H1 (cell line): ENCODE results near the gene RERE. TPM values are rescaled to one million over a fixed set of nuclear protein-coding genes. Genes with fewer than 3 reads are reported as not detected.

Experiments used
- CTCF ChIA-PET: fragments of 300-600 bp; sonication (Branson Sonifier 250); formaldehyde crosslinking; loops from one replicate; lab custom pipeline; 2021; ENCODE audit not compliant: partially characterized antibody; lab: Charles Lee
- POLR2A ChIA-PET: fragments of 300-600 bp; sonication (Branson Sonifier 250); formaldehyde crosslinking; loops from one replicate; lab custom pipeline; 2021; ENCODE audit warnings: inconsistent platforms; ENCODE audit not compliant: partially characterized antibody; lab: Charles Lee
- DNase-seq, 2 experiments: peaks; one replicate each; pipeline versions ENCODE4 v3.0.0 to v3.0.0-alpha.2; 2010 to 2022; ENCODE audit warnings: low spot score in 2 of 2, low read depth in 1 of 2, mixed read lengths in 1 of 2
- FAIRE-seq: peaks from 2 replicates; lab custom pipeline; 2011; peaks lifted over from hg19 to GRCh38; lab: Jason Lieb, UNC
- H2AFZ ChIP-seq: 2 replicates; pipeline ENCODE4 v1.8.1; 2012; ENCODE audit warnings: low read length, inconsistent platforms
- H2AK5ac ChIP-seq: 2 replicates; pipeline ENCODE4 v1.6.1; 2013; ENCODE audit warnings: low read depth, low read length
- H2BK120ac ChIP-seq: replicated peaks from 2 replicates; pipeline ENCODE3; 2013; ENCODE audit warnings: low read depth, low read length, inconsistent platforms
- H2BK12ac ChIP-seq: 2 replicates; pipeline ENCODE4 v1.6.1; 2013; ENCODE audit warnings: low read depth, low read length
- H2BK15ac ChIP-seq: 2 replicates; pipeline ENCODE4 v1.6.1; 2013; ENCODE audit warnings: low read length
- H2BK20ac ChIP-seq: 2 replicates; pipeline ENCODE4 v1.6.1; 2013; ENCODE audit warnings: low read length
- H2BK5ac ChIP-seq: 2 replicates; pipeline ENCODE4 v1.6.1; 2013; ENCODE audit warnings: low read depth, low read length
- H3K14ac ChIP-seq: 2 replicates; pipeline ENCODE4 v1.6.1; 2013; ENCODE audit warnings: inconsistent platforms; ENCODE audit not compliant: insufficient read length
- H3K18ac ChIP-seq: 2 replicates; pipeline ENCODE4 v1.6.1; 2013; ENCODE audit warnings: low read length; ENCODE audit errors: extremely low read depth
- H3K23ac ChIP-seq: 2 replicates; pipeline ENCODE4 v1.6.1; 2013; ENCODE audit warnings: inconsistent platforms; ENCODE audit not compliant: insufficient read length
- H3K23me2 ChIP-seq: 2 replicates; pipeline ENCODE4 v1.6.1; 2013; ENCODE audit warnings: low read depth, low read length
- H3K27ac ChIP-seq: 2 replicates; pipeline ENCODE4 v1.6.1; 2011; ENCODE audit warnings: low read depth, low read length, inconsistent platforms
- H3K27me3 ChIP-seq, 4 experiments: replicated peaks in 1 of 4; 1 replicate in 1 of 4; 2 replicates in 3 of 4; pipeline versions ENCODE4 v1.6.1 to v1.8.1; 2011 to 2013; ENCODE audit warnings: low read length in 3 of 4, mild to moderate bottlenecking in 3 of 4, inconsistent platforms in 2 of 4, mixed read lengths in 2 of 4, moderate library complexity in 1 of 4; ENCODE audit not compliant: control insufficient read depth in 3 of 4, insufficient read depth in 3 of 4; ENCODE audit errors: extremely low read depth in 1 of 4
- H3K36me3 ChIP-seq, 4 experiments: 2 replicates each; pipeline versions ENCODE4 v1.6.1 to v1.8.1; 2011 to 2013; ENCODE audit warnings: mild to moderate bottlenecking in 4 of 4, low read length in 3 of 4, moderate library complexity in 2 of 4, control low read depth in 1 of 4, inconsistent platforms in 1 of 4; ENCODE audit not compliant: insufficient read depth in 4 of 4, control insufficient read depth in 2 of 4
- H3K4ac ChIP-seq: replicated peaks from 2 replicates; pipeline ENCODE3; 2013; ENCODE audit warnings: low read length, low read depth, mixed read lengths, inconsistent platforms; ENCODE audit not compliant: insufficient read length
- H3K4me1 ChIP-seq, 4 experiments: replicated peaks in 1 of 4; 1 replicate in 1 of 4; 2 replicates in 3 of 4; pipeline versions ENCODE4 v1.6.1 to v1.8.1; 2011 to 2013; ENCODE audit warnings: low read length in 3 of 4, inconsistent platforms in 2 of 4, mixed read lengths in 1 of 4; ENCODE audit not compliant: insufficient read depth in 4 of 4, control insufficient read depth in 3 of 4
- H3K4me2 ChIP-seq, 2 experiments: 2 replicates each; pipeline versions ENCODE4 v1.6.1 to v1.8.1; 2011 to 2013; ENCODE audit warnings: low read depth in 2 of 2, low read length in 2 of 2, control low read depth in 1 of 2, inconsistent platforms in 1 of 2, mild to moderate bottlenecking in 1 of 2; ENCODE audit not compliant: insufficient read depth in 1 of 2
- H3K4me3 ChIP-seq, 4 experiments: fragments of 200-600, 300-600 bp in 1 of 4; sonication (generic), shearing (Covaris generic), sonication (Bioruptor Twin) in 1 of 4; 2 replicates each; pipeline versions ENCODE4 v1.5.1 to v1.8.1; 2011 to 2016; ENCODE audit warnings: low read length in 4 of 4, low read depth in 3 of 4, control low read depth in 2 of 4, inconsistent platforms in 2 of 4, mild to moderate bottlenecking in 2 of 4, mixed read lengths in 1 of 4, moderate library complexity in 1 of 4; ENCODE audit not compliant: insufficient read depth in 2 of 4; ENCODE audit errors: extremely low read depth in 1 of 4
- H3K56ac ChIP-seq: replicated peaks from 2 replicates; pipeline ENCODE3; 2013; ENCODE audit warnings: low read depth, mild to moderate bottlenecking, mixed read lengths, low read length, inconsistent platforms; ENCODE audit not compliant: insufficient read length
- H3K79me1 ChIP-seq: 2 replicates; pipeline ENCODE4 v1.6.1; 2013; ENCODE audit warnings: low read depth, low read length, control low read depth
- H3K79me2 ChIP-seq, 2 experiments: 2 replicates each; pipeline versions ENCODE4 v1.6.1 to v1.8.1; 2012 to 2013; ENCODE audit warnings: low read length in 2 of 2, mild to moderate bottlenecking in 2 of 2, inconsistent platforms in 1 of 2; ENCODE audit not compliant: insufficient read depth in 2 of 2, control insufficient read depth in 1 of 2
- H3K9ac ChIP-seq, 4 experiments: replicated peaks in 1 of 4; 1 replicate in 1 of 4; 2 replicates in 3 of 4; pipeline versions ENCODE4 v1.6.1 to v1.8.1; 2011 to 2013; ENCODE audit warnings: low read depth in 3 of 4, low read length in 3 of 4, control low read depth in 2 of 4, mild to moderate bottlenecking in 2 of 4, moderate library complexity in 2 of 4, inconsistent platforms in 1 of 4; ENCODE audit errors: extremely low read depth in 1 of 4
- H3K9me3 ChIP-seq, 2 experiments: 2 replicates each; pipeline versions ENCODE4 v1.6.1 to v1.8.1; 2012 to 2013; ENCODE audit warnings: mild to moderate bottlenecking in 2 of 2, moderate library complexity in 2 of 2, control low read depth in 1 of 2, inconsistent platforms in 1 of 2, low read depth in 1 of 2, low read length in 1 of 2, mixed read lengths in 1 of 2; ENCODE audit not compliant: insufficient read depth in 2 of 2
- H4K20me1 ChIP-seq, 2 experiments: replicated peaks in 1 of 2; 2 replicates each; pipeline versions ENCODE3 to v1.8.1; 2011 to 2013; ENCODE audit warnings: inconsistent platforms in 2 of 2, low read length in 2 of 2, mild to moderate bottlenecking in 1 of 2; ENCODE audit not compliant: insufficient read depth in 2 of 2, control insufficient read depth in 1 of 2
- H4K5ac ChIP-seq: 2 replicates; pipeline ENCODE4 v1.6.1; 2013; ENCODE audit warnings: low read length, low read depth, mixed read lengths, inconsistent platforms; ENCODE audit not compliant: insufficient read length
- H4K8ac ChIP-seq: 2 replicates; pipeline ENCODE4 v1.8.0; 2013; ENCODE audit warnings: mild to moderate bottlenecking, moderate library complexity, low read length, inconsistent platforms; ENCODE audit not compliant: insufficient read depth; ENCODE audit errors: extremely low read depth
- H4K91ac ChIP-seq: replicated peaks from 2 replicates; pipeline ENCODE3; 2013; ENCODE audit warnings: low read length, mixed read lengths, inconsistent platforms; ENCODE audit not compliant: insufficient read length
- EP300 ChIP-seq, 2 experiments: IDR thresholded peaks; 1 replicate in 1 of 2; 2 replicates in 1 of 2; pipeline ENCODE4 v1.6.1; 2011 to 2012; ENCODE audit warnings: low read depth in 2 of 2, low read length in 2 of 2, mild to moderate bottlenecking in 2 of 2, borderline replicate concordance in 1 of 2, inconsistent platforms in 1 of 2, moderate library complexity in 1 of 2
- HDAC2 ChIP-seq, 2 experiments: fragments of 300-600 bp in 1 of 2; sonication (generic) in 1 of 2; IDR thresholded peaks; 2 replicates each; pipeline ENCODE4 v1.6.1; 2011 to 2012; ENCODE audit warnings: low read depth in 2 of 2, low read length in 2 of 2, mild to moderate bottlenecking in 2 of 2, moderate library complexity in 2 of 2, borderline replicate concordance in 1 of 2, inconsistent platforms in 1 of 2
- SIRT6 ChIP-seq: IDR thresholded peaks from one replicate; pipeline ENCODE4 v1.7.1; 2012; ENCODE audit warnings: low read length, inconsistent platforms
- WGBS, 2 experiments: shearing (Covaris generic) in 1 of 2; methylation state at CpG; one replicate each; pipeline versions ENCODE4 v1.1.6 to v1.1.7; 2013 to 2015; ENCODE audit warnings: low lambda C conversion rate in 2 of 2, mixed read lengths in 2 of 2, inconsistent platforms in 1 of 2, low coverage in 1 of 2, missing lambda C conversion rate in 1 of 2; ENCODE audit not compliant: insufficient replicate concordance in 2 of 2, insufficient coverage in 1 of 2, insufficient read length in 1 of 2; ENCODE audit errors: extremely low coverage in 1 of 2, missing lambda C conversion rate in 1 of 2; 5-methylcytosine and 5-hydroxymethylcytosine counted together
- polyA plus RNA-seq, 7 experiments: library from polyadenylated mRNA; depleted of rRNA in 3 of 7; stranded (reverse) in 5 of 7; unstranded in 2 of 7; fragments of >200 nt in 5 of 7; fragments of 200-250 nt in 2 of 7; gene quantifications; 1 replicate in 5 of 7; 2 replicates in 1 of 7; 4 replicates in 1 of 7; pipeline versions ENCODE4 v1.2.1 to v1.2.3, GENCODE V29; 2011 to 2013; ENCODE audit warnings: missing spikeins in 2 of 7, mixed read lengths in 2 of 7
- total RNA-seq: library from RNA; stranded (reverse); fragmentation: NEBNext Ultra II Directional; extraction: Animal tissue kit (Norgen Biotek cat#: 25700); gene quantifications from 2 replicates; pipeline ENCODE4 v1.2.1, GENCODE V29; 2021

RERE gene
- total and polyA plus RNA-seq, 2 of the 8 experiments (the other 6 are each of a cell fraction or from before 2014, with no cell fraction given), result 15.3 to 142 TPM

DNA sequence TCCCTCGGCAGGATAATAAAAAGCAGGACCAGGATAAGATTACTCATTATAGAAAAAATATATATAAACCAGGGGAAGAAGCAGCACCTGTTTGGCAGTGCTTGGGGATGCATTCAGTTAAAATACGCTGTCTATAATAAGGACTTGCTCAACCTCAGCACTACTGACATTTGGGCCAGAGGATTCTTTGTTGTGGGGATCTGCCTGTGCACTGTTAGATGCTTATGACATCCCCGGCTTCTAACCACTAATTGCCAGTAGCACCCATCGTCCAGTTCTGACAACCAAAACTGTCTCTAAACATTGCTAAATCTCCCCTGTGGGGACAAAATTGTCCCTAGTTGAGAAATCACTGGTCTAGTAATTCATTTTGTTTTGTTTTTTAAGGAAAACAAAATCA, 257.4 kb downstream of the RERE start:
- no peak overlapping the region for H3K14ac ChIP-seq
- H3K4me2 ChIP-seq, result no peak overlapping the region
- no peaks in the 10 kb centered on the region for H3K27me3 ChIP-seq
- H3K36me3 ChIP-seq, result peaks cover 0 to 16% (median 5%) of the 10 kb centered on the region in 4 experiments; a peak in 4 of 8 replicates
- no peak overlapping the region for H3K4me3 ChIP-seq
- H2AFZ ChIP-seq, result no peak overlapping the region
- H3K4ac ChIP-seq, result no peak overlapping the region
- H3K23me2 ChIP-seq, result no peaks in the 10 kb centered on the region; the same call in 1 of the 2 replicates
- DNase-seq (no peak), FAIRE-seq (no peak)
- H2BK120ac ChIP-seq, result no peak overlapping the region
- no peak overlapping the region for H2BK20ac ChIP-seq
- ChIA-PET POLR2A (interaction anchor here (1.9 kb wide), 1 partner anchor 143 kb away, joined by 4 read pairs; no protein-coding TSS in a partner anchor), CTCF (interaction anchor here (0.8 to 5.3 kb wide), 13 partner anchors 9 to 169 kb away, joined by 3 to 71 read pairs (median 6); no protein-coding TSS in a partner anchor)
- H2BK15ac ChIP-seq, result no peak overlapping the region
- no peak overlapping the region for H4K91ac ChIP-seq
- H3K79me2 ChIP-seq, result peaks cover 0 to 85% of the 10 kb centered on the region in 2 experiments; a peak in 2 of 4 replicates
- WGBS, 2 experiments, result 82% methylated on average over 4 of the region's 4 CpGs; no CpG with 5 or more reads in 1 of the 2 experiments
- H3K4me1 ChIP-seq, result peaks cover 0 to 6% (median 3%) of the 10 kb centered on the region in 4 experiments; a peak in 2 of 7 replicates
- no peak for TF ChIP-seq SIRT6
- TF ChIP-seq EP300 (IDR thresholded peaks at IDR 0.05; ENCODE audit: borderline replicate concordance in 1 of 2, low read depth in 2 of 2, low read length in 2 of 2), result no peak
- TF ChIP-seq HDAC2 (IDR thresholded peaks at IDR 0.05; ENCODE audit: borderline replicate concordance in 1 of 2, low read depth in 2 of 2, low read length in 2 of 2), result no peak
- no peak overlapping the region for H2BK12ac ChIP-seq
- H4K8ac ChIP-seq, result no peak overlapping the region
- H3K79me1 ChIP-seq, result peaks cover 2% of the 10 kb centered on the region; the same call in 1 of the 2 replicates
- no peak overlapping the region for H3K27ac ChIP-seq
- H4K20me1 ChIP-seq, result peaks cover 4 to 9% of the 10 kb centered on the region in 2 experiments
- no peak overlapping the region for H2BK5ac ChIP-seq
- H3K18ac ChIP-seq, result no peak overlapping the region
- H4K5ac ChIP-seq, result no peak overlapping the region
- no peak overlapping the region for H2AK5ac ChIP-seq
- H3K9me3 ChIP-seq, result no peaks in the 10 kb centered on the region
- H3K56ac ChIP-seq, result no peak overlapping the region
- H3K9ac ChIP-seq, result no peak overlapping the region
- H3K23ac ChIP-seq, result no peak overlapping the region
